Neutrophil (primary cell): Measurements from ENCODE around the gene SUN1.

ENCODE experiments used
- H3K27ac ChIP-seq: fragments of 200-600 bp; sonication (generic); 2 replicates; pipeline ENCODE4 v1.5.1; 2016; ENCODE audit warnings: mild to moderate bottlenecking, moderate library complexity
- H3K27me3 ChIP-seq: fragments of 200-600 bp; sonication (generic); 2 replicates; pipeline ENCODE4 v1.6.0; 2016; ENCODE audit warnings: mild to moderate bottlenecking
- H3K36me3 ChIP-seq: fragments of 200-600 bp; sonication (generic); 2 replicates; pipeline ENCODE4 v1.5.1; 2017
- H3K4me1 ChIP-seq, 2 experiments: fragments of 200-600 bp in 1 of 2; sonication (generic) in 1 of 2; 1 replicate in 1 of 2; 2 replicates in 1 of 2; pipeline versions ENCODE4 v1.5.1 to v1.6.1; 2013 to 2016; ENCODE audit warnings: low read depth in 1 of 2, low read length in 1 of 2, mild to moderate bottlenecking in 1 of 2, moderate library complexity in 1 of 2; ENCODE audit not compliant: control insufficient read depth in 1 of 2, insufficient read depth in 1 of 2
- H3K4me3 ChIP-seq, 2 experiments: fragments of 200-600 bp in 1 of 2; sonication (generic) in 1 of 2; 1 replicate in 1 of 2; 2 replicates in 1 of 2; pipeline ENCODE4 v1.5.1; 2013 to 2016; ENCODE audit warnings: low read depth in 1 of 2, low read length in 1 of 2, mild to moderate bottlenecking in 1 of 2, moderate library complexity in 1 of 2
- H3K9me3 ChIP-seq: fragments of 200-600 bp; sonication (generic); 2 replicates; pipeline ENCODE4 v1.5.1; 2016
- TF ChIP-seq, protein P1 (sequence below): fragments of 200-600 bp; sonication (generic); IDR thresholded peaks from 2 replicates; pipeline ENCODE4 v1.5.1; 2016; ENCODE audit warnings: antibody characterized with exemption

SUN1 gene

DNA sequence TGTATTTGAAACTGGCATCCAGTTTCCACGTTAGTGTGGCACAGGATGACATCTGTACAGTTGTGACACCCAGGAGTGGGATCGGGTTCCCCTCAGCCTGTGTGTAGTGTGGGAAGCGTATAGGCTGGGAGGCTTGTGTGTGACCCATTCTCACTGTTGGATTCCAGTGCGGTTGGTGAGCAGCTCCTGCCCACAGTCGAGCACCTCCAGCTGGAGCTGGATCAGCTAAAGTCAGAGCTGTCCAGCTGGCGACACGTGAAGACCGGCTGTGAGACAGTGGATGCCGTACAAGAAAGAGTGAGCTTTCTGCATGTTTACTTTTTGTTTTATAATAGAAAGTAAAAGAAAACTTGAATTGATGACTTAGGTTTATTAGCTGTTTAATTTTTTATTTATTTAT lies 25.4 kb downstream of the SUN1 start:
- H3K27me3 ChIP-seq, result no peaks in the 10 kb centered on the region
- no peaks in the 10 kb centered on the region for H3K4me1 ChIP-seq
- TF ChIP-seq, protein P1, sequence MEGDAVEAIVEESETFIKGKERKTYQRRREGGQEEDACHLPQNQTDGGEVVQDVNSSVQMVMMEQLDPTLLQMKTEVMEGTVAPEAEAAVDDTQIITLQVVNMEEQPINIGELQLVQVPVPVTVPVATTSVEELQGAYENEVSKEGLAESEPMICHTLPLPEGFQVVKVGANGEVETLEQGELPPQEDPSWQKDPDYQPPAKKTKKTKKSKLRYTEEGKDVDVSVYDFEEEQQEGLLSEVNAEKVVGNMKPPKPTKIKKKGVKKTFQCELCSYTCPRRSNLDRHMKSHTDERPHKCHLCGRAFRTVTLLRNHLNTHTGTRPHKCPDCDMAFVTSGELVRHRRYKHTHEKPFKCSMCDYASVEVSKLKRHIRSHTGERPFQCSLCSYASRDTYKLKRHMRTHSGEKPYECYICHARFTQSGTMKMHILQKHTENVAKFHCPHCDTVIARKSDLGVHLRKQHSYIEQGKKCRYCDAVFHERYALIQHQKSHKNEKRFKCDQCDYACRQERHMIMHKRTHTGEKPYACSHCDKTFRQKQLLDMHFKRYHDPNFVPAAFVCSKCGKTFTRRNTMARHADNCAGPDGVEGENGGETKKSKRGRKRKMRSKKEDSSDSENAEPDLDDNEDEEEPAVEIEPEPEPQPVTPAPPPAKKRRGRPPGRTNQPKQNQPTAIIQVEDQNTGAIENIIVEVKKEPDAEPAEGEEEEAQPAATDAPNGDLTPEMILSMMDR, result no peak
- no peak overlapping the region for H3K27ac ChIP-seq
- no peak overlapping the region for H3K4me3 ChIP-seq
- no peaks in the 10 kb centered on the region for H3K9me3 ChIP-seq
- H3K36me3 ChIP-seq, result no peaks in the 10 kb centered on the region

DNA sequence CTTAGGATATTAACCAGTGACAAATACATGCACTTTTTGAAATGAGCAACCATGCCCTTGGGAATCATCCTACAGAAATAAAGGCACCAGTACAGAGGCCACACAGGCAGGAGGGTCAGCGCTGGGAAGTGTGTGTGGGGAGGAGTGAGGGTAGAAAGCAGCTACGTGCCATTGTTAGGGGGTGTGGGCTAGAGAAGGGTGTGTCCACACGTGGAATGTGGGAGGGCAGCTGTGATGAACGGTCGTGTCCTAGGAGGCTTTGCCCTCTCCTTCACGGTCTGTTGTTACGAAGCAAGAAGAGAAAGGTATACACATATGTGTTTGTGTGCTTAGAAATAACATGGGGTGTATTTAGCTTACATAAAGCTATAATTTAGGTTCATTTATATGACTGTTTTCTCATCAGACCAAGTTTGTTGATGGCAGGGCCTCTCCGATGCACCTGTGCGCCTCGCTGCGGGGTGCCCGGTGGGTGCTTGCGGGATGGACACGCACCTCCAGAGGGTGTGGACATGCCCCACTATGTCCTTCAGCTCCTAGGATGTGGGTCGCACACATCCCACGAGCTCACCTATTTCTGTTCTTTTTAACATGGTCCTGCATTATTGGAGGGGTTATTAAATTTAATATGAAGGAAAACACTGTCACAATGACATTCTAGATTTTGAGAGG lies 27.2 kb downstream of the SUN1 start:
- no peaks in the 10 kb centered on the region for H3K27me3 ChIP-seq
- H3K27ac ChIP-seq, result no peak overlapping the region
- H3K4me1 ChIP-seq, result no peaks in the 10 kb centered on the region
- no peak overlapping the region for H3K4me3 ChIP-seq
- TF ChIP-seq, protein P1, result no peak
- no peaks in the 10 kb centered on the region for H3K36me3 ChIP-seq
- H3K9me3 ChIP-seq, result no peaks in the 10 kb centered on the region

DNA sequence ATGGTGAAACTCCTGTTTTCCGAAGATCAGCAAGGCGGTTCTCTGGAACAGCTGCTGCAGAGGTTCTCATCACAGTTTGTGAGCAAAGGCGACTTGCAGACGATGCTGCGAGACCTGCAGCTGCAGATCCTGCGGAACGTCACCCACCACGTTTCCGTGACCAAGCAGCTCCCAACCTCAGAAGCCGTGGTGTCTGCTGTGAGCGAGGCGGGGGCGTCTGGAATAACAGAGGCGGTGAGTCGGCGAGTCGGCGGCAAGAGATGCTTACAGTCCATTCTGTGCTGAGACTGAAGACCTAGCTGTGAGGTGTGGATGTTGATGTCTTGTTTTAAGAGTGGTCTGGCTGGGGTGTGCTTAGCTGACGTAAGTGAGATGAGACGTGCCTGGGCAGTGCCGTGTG lies 27.9 kb downstream of the SUN1 start:
- H3K27me3 ChIP-seq, result no peaks in the 10 kb centered on the region
- no peaks in the 10 kb centered on the region for H3K4me1 ChIP-seq
- no peak overlapping the region for H3K4me3 ChIP-seq
- H3K9me3 ChIP-seq, result no peaks in the 10 kb centered on the region
- H3K36me3 ChIP-seq, result no peaks in the 10 kb centered on the region
- no peak overlapping the region for H3K27ac ChIP-seq
- TF ChIP-seq, protein P1, result no peak

DNA sequence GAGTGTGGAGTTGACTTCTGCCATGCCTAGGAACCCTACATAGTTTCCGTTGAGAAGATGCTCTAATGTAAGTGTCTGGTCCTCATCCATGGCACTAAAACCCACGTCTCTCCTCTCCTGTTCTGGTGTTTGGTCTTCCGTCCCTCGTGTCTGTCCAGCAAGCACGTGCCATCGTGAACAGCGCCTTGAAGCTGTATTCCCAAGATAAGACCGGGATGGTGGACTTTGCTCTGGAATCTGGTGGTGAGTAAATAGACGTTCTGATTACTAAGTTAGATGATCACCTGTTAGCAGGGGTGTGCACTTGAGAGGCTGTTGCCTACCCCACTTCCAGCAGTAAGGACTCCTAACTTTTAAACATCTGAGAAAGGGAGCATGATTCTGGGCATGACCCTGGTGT lies 28.9 kb downstream of the SUN1 start:
- Histone ChIP-seq H3K36me3 (no peaks in the 10 kb centered on the region), H3K27me3 (no peaks in the 10 kb centered on the region), H3K4me1 (no peaks in the 10 kb centered on the region), H3K27ac (no peak overlapping the region), H3K4me3 (no peak overlapping the region), H3K9me3 (no peaks in the 10 kb centered on the region)
- TF ChIP-seq, protein P1, result no peak

DNA sequence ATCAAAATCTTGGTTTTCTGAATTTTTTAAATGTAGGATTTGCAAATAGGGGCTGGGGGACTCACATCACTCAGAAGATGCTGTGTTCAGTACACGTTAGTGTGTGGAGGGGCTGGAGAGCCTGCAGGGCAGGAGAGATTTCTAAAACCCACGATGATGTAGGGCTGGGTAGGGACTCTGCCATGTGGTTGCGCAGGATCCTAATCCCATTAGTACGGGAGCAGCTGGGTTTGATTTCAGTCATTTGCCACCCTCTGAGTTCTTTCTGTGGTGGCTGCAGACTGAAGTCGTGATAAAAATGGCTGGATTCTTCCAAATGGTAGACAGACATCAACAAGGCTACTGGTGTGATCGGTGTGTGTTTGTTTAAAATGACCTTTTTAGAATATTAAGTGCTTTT lies 29.9 kb downstream of the SUN1 start:
- TF ChIP-seq, protein P1, result no peak
- Histone ChIP-seq H3K36me3 (no peaks in the 10 kb centered on the region), H3K4me1 (no peaks in the 10 kb centered on the region), H3K27ac (no peak overlapping the region), H3K4me3 (no peak overlapping the region), H3K27me3 (no peaks in the 10 kb centered on the region), H3K9me3 (no peaks in the 10 kb centered on the region)

DNA sequence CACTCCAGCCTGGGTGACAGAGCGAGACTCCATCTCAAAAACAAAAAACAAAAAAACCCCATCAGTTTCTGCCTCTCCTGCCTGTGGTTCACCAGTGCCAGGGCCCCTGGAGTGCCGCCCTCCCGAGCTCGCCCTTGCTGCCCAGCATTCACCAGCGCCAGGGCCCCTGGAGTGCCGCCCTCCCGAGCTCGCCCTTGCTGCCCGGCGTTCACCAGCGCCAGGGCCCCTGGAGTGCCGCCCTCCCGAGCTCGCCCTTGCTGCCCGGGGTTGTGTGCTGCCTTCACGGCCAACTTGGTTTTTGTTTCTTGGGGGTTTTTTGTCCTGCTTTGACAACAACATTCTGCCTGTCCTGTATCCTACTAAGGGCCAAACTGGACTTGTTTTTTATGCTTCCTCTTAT lies 30.8 kb downstream of the SUN1 start:
- H3K27ac ChIP-seq, result no peak overlapping the region
- H3K4me3 ChIP-seq, result no peak overlapping the region
- TF ChIP-seq, protein P1, result no peak
- no peaks in the 10 kb centered on the region for H3K9me3 ChIP-seq
- H3K27me3 ChIP-seq, result no peaks in the 10 kb centered on the region
- no peaks in the 10 kb centered on the region for H3K36me3 ChIP-seq
- H3K4me1 ChIP-seq, result no peaks in the 10 kb centered on the region
